NCI-H345 (cell line): ENCODE measurements around the gene ZNF853.
A peak's percentile ranks its signal among the peaks of the same experiment; 100 is the strongest.
"Not testable (repeated sequence)": the region's sequence is repeated elsewhere in the genome, so short reads cannot be mapped to it uniquely, and the experiment has no call there.

ENCODE experiments used
- DNase-seq: peaks from one replicate; lab custom pipeline; 2025; lab: John Stamatoyannopoulos, UW

Gene ZNF853

DNA sequence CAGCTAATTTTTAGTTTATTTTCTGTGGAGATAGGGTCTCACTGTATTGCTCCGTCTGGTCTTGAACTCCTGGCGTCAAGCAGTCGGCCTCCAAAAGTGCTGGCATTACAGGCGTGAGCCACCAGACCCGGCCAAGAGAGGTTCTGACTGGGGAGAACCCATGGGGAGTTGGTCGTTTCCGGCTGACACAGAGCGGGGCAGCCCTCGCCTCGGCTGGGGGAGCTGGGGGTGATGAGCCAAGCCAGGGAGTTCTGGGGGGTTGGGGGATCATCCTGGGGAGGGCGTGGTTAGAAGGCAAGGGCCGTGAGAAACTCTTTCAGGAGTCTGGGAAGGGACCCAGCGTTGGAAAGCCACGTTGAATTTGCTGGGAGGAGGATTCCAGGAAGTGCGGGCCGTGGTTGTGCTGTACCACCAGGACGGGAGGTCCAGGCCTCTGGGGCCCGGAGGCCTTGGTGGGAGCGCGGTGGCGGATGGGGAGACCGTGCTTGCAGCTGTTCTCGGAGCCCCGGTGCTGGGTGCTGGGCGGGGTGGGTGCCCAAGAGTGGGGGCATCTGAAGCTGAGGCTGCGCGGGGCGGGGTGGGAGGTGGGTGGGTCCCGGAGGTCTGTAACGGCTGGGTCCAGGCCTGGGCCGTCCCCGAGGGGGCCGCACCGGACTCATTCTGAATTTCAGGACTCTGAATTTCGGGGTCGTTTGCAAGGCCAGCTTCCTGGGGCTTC lies 8.4 kb upstream of the ZNF853 start:
- DNase-seq, result no peak

DNA sequence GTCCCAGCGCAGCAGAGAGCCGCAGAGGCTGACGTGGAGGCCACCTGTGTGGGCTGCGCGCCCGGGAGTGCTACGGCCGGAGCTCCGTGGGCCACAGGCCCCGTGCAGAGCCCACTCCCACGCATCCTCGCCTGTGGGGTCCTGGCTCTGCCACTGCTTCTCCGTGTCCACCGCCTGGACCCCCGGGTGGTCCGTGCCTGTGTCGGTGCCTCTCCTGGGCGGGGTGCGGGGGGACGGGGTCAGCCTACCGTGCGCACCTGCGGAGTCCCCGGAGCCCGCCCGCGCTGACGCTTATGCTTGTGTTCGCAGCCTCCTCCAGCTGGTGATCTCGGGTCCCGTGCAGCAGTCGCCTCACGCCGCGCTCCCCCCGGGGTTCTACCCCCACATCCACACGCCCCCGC lies 7.8 kb upstream of the ZNF853 start:
- DNase-seq, result no peak

GRCh38 chr7:6608081-6608480 lies 7.3 kb upstream of the ZNF853 start:
- no peak for DNase-seq

DNA sequence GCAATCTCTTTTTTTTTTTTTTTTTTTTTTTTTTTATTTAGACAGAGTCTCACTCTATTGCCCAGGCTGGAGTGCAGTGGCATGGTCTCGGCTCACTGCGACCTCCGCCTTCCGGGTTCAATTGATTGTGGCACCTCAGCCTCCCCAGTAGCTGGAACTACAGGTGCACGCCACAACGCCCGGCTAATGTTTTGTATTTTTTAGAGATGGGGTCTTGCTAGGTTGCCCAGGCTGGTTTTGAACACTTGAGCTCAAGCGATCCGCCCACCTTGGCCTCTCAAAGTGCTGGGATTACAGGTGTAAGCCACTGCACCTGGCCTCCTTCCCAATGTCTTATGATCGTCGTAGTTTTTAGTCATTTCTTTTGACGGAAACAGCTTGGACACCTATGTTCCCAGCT lies 6.6 kb upstream of the ZNF853 start:
- no peak for DNase-seq

- DNase-seq, result no peak
Observed at GRCh38 chr7:6612819-6613218, 2.6 kb upstream of the ZNF853 start.

- DNase-seq, result no peak
Observed at GRCh38 chr7:6613706-6614105, 1.7 kb upstream of the ZNF853 start.

- DNase-seq, result peak; percentile 29
Observed at GRCh38 chr7:6615723-6616555, 529 bp downstream of the ZNF853 start.

- DNase-seq, result no peak
Observed at GRCh38 chr7:6616854-6617643, 1.6 kb downstream of the ZNF853 start.

GRCh38 chr7:6618621-6619020 lies 3.2 kb downstream of the ZNF853 start:
- no peak for DNase-seq

- no peak for DNase-seq
Observed at GRCh38 chr7:6619961-6620360, 4.6 kb downstream of the ZNF853 start.

DNA sequence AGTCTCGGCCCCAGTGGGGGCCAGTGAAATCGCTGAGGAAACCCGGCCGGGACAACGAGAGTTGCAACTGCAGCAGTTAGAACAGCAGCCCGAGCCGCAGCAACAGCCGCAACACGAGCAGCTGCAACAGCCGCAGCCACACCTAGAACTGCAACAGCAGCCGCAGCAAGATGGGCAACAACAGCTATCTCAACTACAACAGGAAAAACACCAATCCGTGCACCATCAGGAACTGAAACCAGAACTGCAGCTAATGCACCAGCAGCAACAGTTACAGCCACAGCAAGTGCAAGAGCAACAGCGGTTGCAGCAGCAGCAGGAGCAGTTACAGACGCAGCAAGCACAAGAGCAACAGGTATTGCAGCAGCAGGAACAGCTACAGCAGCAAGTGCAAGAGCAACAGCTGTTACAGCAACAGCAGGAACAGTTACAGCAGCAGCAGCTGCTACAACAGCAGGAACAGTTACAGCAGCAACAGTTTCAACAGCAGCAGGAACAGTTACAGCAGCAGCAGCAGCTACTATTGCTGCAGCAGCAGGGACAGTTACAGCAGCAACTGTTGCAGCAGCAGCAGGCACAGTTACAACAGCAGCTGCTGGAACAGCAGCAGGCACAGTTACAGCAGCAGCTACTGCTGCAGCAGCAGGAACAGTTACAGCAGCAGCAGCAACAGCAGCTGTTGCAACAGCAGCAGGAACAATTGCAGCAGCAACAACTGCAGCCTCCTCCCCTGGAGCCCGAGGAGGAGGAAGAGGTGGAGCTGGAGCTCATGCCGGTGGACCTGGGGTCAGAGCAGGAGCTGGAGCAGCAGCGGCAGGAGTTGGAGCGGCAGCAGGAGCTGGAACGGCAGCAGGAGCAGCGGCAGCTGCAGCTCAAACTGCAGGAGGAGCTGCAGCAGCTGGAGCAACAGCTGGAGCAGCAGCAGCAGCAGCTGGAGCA lies 6.1 kb downstream of the ZNF853 start:
- no peak for DNase-seq

GRCh38 chr7:6622134-6622710 lies 6.8 kb downstream of the ZNF853 start:
- no peak for DNase-seq

GRCh38 chr7:6623589-6624245 lies 8.3 kb downstream of the ZNF853 start:
- no peak for DNase-seq

DNA sequence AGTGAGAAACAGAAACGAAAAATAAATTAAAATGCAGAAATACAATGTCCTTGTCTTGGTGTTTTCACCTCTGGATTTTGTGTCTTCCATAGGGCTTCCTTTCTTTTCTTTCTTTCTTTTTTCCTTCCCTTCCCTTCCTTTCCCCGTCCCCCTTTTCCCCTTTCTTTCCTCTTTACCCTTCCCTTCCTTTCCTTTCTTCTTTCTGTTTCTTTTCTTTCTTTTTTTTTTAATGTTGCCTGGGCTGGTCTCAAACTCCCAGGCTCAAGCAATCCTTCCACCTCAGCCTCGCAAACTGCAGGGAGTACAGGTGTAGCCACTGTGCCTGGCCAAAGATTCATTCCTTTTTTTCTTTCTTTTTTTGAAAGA lies 8.8 kb downstream of the ZNF853 start:
- DNase-seq, result no peak

GRCh38 chr7:6628045-6628444 lies 12.6 kb downstream of the ZNF853 start:
- DNase-seq, result peak; percentile 84

DNA sequence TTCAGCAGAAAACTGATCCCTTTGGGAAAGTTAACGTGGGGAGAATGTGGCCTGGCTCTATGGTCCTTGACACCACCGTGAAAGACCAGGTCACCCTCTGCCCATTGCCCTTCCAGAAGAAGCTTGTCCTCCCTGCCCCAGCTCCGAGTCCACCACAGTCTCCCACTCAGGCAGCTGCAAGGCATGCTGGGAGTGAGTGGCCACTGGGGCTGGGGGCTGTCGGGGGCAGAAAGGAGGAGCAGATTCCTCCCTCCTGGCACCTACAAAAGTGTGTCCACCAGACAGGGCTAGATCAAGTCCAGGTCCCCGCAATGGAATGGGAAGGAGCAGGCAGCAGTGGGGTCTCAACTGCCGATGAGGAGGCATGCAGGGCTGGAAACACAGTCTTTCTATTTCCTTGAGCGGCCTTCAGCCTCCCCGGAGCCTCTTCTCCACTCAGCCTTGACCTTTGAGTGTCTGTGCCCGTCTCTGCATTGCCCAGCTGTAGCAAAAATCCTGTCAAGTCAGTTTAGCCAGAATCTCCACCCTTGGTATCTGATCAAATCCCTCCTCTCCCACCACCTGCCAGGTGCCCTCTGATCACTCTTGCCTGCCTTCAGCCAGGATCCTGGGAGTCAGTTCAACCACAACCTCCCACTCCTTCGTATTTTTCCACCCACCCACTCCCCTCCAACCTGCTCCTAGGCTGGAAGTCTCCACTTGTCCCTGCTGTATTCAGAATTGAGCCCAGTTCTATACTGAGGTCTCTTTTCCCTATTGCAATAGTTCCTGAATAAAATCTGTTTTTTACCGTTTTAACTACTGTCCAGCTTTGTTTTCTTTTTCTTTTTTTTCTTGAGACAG lies 14.8 kb downstream of the ZNF853 start:
- DNase-seq, result no peak

DNA sequence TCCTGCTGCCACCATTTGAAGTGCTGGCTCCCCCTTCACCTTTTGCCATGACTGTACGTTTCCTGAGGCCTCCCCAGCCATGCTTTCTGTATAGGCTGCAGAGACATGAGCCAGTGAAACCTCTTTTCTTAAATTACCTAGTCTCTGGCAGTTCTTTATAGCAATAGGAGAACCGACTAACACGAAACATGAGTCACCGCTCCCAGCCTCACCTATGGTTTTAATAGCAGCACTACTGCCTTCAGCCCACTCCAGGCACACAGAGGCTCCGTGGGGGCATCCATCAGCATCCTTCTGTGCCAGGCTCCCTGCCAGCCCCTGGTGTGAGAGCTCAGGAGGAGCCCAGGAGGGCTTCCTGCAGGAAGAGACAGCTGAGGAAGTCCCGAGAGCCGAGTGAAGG lies 16.2 kb downstream of the ZNF853 start:
- no peak for DNase-seq

GRCh38 chr7:6634021-6634420 lies 18.6 kb downstream of the ZNF853 start:
- no peak for DNase-seq

GRCh38 chr7:6634971-6635370 lies 19.6 kb downstream of the ZNF853 start:
- not testable (repeated sequence) for DNase-seq
